CD4-positive, alpha-beta T cell treated with Interleukin-4 for 4 hours (primary cell): ENCODE data around the gene MYPN.
A peak's percentile ranks its signal among the peaks of the same experiment; 100 is the strongest.
"Not testable (repeated sequence)": the region's sequence is repeated elsewhere in the genome, so short reads cannot be mapped to it uniquely, and the experiment has no call there.

ENCODE experiments used
- DNase-seq: peaks from one replicate; pipeline ENCODE4 v3.0.0-alpha.2; 2020

Gene MYPN

GRCh38 chr10:68109331-68109730 is at the start of gene MYPN:
MYPN (plus strand) TSS chr10:68109488; CDS start chr10:68121439, 11,951 bp downstream.
- no peak for DNase-seq

- no peak for DNase-seq
Measured at GRCh38 chr10:68067029-68067428, 42.3 kb upstream of the MYPN start.

- no peak for DNase-seq
Measured at GRCh38 chr10:68067508-68067907, 41.8 kb upstream of the MYPN start.

GRCh38 chr10:68073631-68074030 is 35.7 kb upstream of the MYPN start:
- DNase-seq = no peak

GRCh38 chr10:68074031-68074774 is 35.1 kb upstream of the MYPN start:
- no peak for DNase-seq

GRCh38 chr10:68074775-68075549 is 34.3 kb upstream of the MYPN start, which contains the start of gene HERC4:
HERC4 (minus strand) TSS chr10:68075283; CDS start chr10:68073108, 2,175 bp downstream.
- DNase-seq = peak; percentile 89

- DNase-seq = no peak
Measured at GRCh38 chr10:68075550-68076004, 33.7 kb upstream of the MYPN start.

- not testable (repeated sequence) for DNase-seq
Measured at GRCh38 chr10:68076081-68076480, 33.2 kb upstream of the MYPN start.

GRCh38 chr10:68077026-68077425 is 32.3 kb upstream of the MYPN start:
- DNase-seq = no peak

- no peak for DNase-seq
Measured at GRCh38 chr10:68079434-68079833, 29.9 kb upstream of the MYPN start.

- DNase-seq = no peak
Measured at GRCh38 chr10:68080853-68081431, 28.3 kb upstream of the MYPN start.

GRCh38 chr10:68081916-68082315 is 27.4 kb upstream of the MYPN start:
- DNase-seq = no peak

- DNase-seq = no peak
Measured at GRCh38 chr10:68082872-68083271, 26.4 kb upstream of the MYPN start.

GRCh38 chr10:68083953-68084352 is 25.3 kb upstream of the MYPN start:
- no peak for DNase-seq

- no peak for DNase-seq
Measured at GRCh38 chr10:68084469-68084868, 24.8 kb upstream of the MYPN start.

- no peak for DNase-seq
Measured at GRCh38 chr10:68086011-68086410, 23.3 kb upstream of the MYPN start.

- no peak for DNase-seq
Measured at GRCh38 chr10:68086910-68087684, 22.2 kb upstream of the MYPN start.

- no peak for DNase-seq
Measured at GRCh38 chr10:68087685-68088401, 21.4 kb upstream of the MYPN start.

GRCh38 chr10:68088740-68089139 is 20.5 kb upstream of the MYPN start:
- DNase-seq = no peak

- DNase-seq = no peak
Measured at GRCh38 chr10:68090586-68090985, 18.7 kb upstream of the MYPN start.

- no peak for DNase-seq
Measured at GRCh38 chr10:68092512-68092911, 16.8 kb upstream of the MYPN start.

- DNase-seq = no peak
Measured at GRCh38 chr10:68095153-68095552, 14.1 kb upstream of the MYPN start.
